GM21515 (cell line): ENCODE results near the gene NSMCE1.
A peak's percentile ranks its signal among the peaks of the same experiment; 100 is the strongest.
"Not testable (repeated sequence)": the region's sequence is repeated elsewhere in the genome, so short reads cannot be mapped to it uniquely, and the experiment has no call there.

Experiments
- ATAC-seq: cut with Tn5 transposase; IDR thresholded peaks from one replicate; pipeline ENCODE4 v1.9.1; 2021; ENCODE audit not compliant: unreplicated experiment

Gene NSMCE1

GRCh38 chr16:27272697-27273096, 4.1 kb upstream of the NSMCE1 start:
- ATAC-seq = not testable (repeated sequence)

GRCh38 chr16:27272076-27272475, 3.5 kb upstream of the NSMCE1 start:
- no peak for ATAC-seq

GRCh38 chr16:27270349-27270748, 1.8 kb upstream of the NSMCE1 start:
- ATAC-seq = no peak

- no peak for ATAC-seq
These were observed 953 bp upstream of the NSMCE1 start for GRCh38 chr16:27269300-27270150.

- ATAC-seq = no peak
These were observed 1.4 kb downstream of the NSMCE1 start for GRCh38 chr16:27267037-27267677.

DNA sequence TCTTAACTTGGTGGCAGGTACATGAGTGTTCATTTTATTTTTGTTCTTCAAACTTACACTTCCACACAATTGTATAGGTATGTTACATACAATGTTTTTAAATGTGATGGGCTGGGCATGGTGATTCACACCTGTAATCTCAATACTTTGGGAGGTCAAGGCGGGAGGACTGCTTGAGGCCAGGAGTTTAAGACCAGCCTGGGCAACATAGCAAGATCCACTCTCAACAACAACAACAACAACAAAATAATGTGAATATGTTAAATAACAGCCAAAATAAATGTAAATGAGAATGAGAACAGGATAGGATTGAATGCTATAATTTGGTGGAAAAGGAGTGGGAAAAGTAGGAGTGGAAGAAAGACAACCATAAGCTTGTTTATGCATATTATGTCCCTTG, 2.6 kb downstream of the NSMCE1 start:
- no peak for ATAC-seq

DNA sequence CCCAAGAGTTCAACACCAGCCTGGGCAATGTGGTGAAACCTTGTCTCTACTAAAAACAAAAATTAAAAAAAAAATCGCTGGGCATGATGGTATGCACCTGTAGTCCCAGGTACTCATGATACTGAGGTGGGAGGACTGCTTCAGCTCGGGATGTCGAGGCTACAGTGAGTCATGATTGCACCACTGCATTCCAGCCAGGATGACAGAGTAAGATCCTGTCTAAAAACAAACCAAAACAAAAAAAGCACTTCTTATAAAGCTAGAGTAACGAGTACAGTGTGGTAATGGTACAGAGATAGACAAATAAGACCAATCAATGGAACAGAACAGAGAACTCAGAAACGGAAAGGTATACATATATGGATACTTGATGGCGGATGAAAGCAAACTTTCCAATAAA, 4.4 kb downstream of the NSMCE1 start:
- ATAC-seq = no peak

DNA sequence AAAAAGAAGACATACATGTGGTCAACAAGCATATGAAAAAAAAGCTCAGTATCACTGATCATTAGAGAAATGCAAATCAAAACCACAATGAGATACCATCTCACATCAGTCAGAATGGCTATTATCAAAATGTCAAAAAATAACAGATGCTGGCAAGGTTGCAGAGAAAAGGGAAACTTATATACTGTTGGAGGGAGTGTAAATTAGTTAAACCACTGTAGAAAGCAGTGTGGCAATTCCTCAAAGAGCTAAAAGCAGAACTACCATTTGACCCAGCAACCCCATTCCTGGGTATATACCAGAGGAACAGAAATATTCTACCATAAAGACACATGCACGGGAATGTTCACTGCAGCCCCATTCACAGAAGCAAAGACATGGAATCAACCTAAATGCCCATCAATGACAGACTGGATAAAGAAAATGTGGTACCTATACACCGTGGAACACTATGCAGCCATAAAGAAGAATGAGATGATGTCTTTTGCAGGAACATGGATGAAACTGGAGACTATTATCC, 5.6 kb downstream of the NSMCE1 start:
- not testable (repeated sequence) for ATAC-seq

- no peak for ATAC-seq
These were observed 8.9 kb downstream of the NSMCE1 start for GRCh38 chr16:27259710-27260109.

GRCh38 chr16:27258241-27258734, 10.3 kb downstream of the NSMCE1 start:
- no peak for ATAC-seq

DNA sequence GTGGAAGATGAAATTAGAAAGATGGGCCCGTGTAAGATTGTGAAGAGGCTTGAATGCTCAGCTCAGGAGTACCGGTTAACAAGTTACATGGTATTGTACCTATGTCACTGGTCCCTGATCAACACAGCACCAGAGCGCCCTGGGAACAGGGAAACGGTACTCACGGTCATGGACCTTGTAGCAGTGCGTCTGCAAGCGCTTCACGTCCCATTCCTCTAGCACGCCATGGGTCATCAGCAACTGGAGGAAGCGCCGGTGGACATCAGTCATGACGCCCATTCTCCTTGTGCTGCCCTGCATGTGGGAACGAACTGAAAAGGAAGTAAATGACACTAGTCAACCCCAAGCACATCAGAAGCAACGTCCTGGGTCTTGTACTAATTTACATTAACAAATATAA, 11.3 kb downstream of the NSMCE1 start:
- ATAC-seq = no peak

- ATAC-seq = no peak
These were observed 11.7 kb downstream of the NSMCE1 start for GRCh38 chr16:27256861-27257260.

DNA sequence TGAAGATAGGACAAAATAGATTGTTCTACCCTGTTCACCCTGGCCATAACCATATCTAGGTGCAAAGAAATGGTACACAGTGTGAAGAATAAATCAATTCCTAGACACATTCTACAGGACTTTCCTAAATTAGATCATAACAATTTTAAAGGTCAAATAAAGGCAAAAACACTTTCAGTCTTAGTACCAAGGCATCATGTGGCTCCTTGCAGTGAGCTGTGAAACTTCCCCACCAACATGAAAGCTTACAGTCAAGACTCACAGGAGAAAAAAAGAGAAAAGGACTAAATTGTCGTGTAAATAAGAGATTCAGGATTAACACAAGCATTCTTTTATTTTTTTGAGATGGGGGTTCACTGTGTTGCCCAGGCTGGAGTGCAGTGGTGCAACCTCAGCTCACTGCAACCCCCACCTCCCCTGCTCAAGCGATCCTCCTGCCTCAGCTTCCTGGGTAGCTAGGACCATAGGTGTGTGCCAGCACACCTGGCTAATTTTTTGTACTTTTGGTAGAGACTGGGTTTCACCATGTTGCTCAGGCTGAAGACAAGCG, 14.2 kb downstream of the NSMCE1 start:
- ATAC-seq = peak; percentile 59

- no peak for ATAC-seq
These were observed 15.0 kb downstream of the NSMCE1 start for GRCh38 chr16:27253526-27253930.

DNA sequence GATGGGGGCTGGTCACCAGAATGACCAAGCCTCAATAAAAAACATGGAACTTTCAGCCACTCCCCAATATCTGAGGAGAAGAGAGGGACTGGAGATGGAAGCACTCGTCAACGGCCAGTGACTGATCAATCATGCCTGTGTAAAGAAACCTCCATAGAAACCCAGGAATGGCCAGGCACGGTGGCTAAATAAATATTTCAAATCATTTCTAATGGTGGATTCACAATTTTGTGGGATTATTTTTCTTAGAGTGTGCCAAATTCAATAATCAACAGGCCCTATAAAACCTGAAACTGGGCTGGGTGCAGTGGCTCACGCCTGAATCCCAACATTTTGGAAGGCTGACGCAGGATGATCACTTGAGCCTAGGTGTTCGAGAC, 16.4 kb downstream of the NSMCE1 start:
- ATAC-seq = no peak

- no peak for ATAC-seq
These were observed 16.9 kb downstream of the NSMCE1 start for GRCh38 chr16:27251541-27252205.

- ATAC-seq = not testable (repeated sequence)
These were observed 19.7 kb downstream of the NSMCE1 start for GRCh38 chr16:27248886-27249285.

DNA sequence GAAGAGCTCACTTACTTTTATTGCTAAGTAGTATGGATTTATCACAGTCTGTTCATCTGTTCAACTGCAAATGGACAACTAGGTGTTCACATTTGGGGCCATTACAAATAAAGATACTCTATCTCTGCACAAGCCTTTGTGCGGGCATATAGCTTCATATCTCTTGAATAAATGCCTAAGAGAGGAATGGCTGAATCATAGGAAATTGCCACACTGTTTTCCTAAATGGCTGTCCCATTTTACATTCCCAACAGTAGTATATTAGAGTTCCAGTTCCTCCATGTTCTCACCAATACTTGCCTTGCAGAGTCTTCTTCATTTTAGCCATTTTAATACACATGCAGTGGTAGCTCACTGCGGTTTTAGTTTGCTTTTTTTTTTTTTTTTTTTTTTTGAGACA, 20.5 kb downstream of the NSMCE1 start:
- ATAC-seq = no peak

DNA sequence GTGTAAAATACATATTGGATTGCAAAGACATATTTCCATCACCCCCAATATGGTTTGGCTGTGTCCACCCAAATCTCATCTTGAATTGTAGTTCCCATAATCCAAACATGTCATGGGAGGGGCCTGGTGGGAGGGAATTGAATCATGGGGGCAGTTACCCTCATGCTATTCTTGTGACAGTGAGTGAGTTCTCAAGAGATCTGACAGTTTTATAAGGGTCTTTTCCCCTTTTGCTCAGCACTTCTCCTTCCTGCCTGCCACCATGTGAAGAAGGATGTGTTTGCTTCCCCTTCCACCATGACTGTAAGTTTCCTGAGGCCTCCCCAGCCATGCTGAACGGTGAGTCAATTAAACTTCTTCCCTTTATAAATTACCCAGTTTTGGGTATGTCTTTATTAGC, 21.5 kb downstream of the NSMCE1 start:
- not testable (repeated sequence) for ATAC-seq

DNA sequence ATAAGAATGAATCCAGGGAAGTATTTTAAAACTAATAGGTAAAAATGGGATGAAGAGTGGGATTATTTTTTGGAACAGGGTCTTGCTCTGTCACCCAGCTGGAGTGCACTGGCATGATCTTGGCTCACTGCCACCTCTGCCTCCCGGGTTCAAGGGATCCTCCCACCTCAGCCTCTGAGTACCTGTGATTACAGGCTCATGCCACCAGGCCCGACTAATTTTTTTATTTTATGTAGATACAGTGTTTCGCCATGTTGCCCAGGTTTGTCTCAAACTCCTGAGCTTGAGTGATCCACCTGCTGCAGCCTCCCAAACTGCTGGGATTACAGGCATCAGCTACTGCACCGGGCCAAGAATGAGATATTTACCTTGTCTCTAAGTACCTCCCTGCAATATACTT, 22.1 kb downstream of the NSMCE1 start:
- no peak for ATAC-seq
